Measurements from ENCODE around the gene RBM33.

GRCh38 chr7:155814316-155815276 lies 170.1 kb downstream of the RBM33 start:
- TF ChIP-seq ZBTB7A (tag by site-specific recombination; IDR thresholded peaks at IDR 0.05; ENCODE audit: low read depth) = no peak
- no peak for TF ChIP-seq CTCF (tag by site-specific recombination; IDR thresholded peaks at IDR 0.05)
- no peak for TF ChIP-seq ZNF169 (tag by site-specific recombination; IDR thresholded peaks at IDR 0.05)
- no peak for TF ChIP-seq HOXA7 (CRISPR knock-in tag; IDR thresholded peaks at IDR 0.05; ENCODE audit: borderline replicate concordance)
- TF ChIP-seq, protein P1, sequence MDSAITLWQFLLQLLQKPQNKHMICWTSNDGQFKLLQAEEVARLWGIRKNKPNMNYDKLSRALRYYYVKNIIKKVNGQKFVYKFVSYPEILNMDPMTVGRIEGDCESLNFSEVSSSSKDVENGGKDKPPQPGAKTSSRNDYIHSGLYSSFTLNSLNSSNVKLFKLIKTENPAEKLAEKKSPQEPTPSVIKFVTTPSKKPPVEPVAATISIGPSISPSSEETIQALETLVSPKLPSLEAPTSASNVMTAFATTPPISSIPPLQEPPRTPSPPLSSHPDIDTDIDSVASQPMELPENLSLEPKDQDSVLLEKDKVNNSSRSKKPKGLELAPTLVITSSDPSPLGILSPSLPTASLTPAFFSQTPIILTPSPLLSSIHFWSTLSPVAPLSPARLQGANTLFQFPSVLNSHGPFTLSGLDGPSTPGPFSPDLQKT (IDR thresholded peaks at IDR 0.05; ENCODE audit: borderline replicate concordance, low read depth, low read length) = no peak
- TF ChIP-seq, protein P2, sequence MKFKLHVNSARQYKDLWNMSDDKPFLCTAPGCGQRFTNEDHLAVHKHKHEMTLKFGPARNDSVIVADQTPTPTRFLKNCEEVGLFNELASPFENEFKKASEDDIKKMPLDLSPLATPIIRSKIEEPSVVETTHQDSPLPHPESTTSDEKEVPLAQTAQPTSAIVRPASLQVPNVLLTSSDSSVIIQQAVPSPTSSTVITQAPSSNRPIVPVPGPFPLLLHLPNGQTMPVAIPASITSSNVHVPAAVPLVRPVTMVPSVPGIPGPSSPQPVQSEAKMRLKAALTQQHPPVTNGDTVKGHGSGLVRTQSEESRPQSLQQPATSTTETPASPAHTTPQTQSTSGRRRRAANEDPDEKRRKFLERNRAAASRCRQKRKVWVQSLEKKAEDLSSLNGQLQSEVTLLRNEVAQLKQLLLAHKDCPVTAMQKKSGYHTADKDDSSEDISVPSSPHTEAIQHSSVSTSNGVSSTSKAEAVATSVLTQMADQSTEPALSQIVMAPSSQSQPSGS (tag by site-specific recombination; IDR thresholded peaks at IDR 0.05; ENCODE audit: low read depth) = no peak
- no peak for TF ChIP-seq ZBTB10 (tag by site-specific recombination; IDR thresholded peaks at IDR 0.05)
- no peak for TF ChIP-seq REPIN1 (tag by site-specific recombination; IDR thresholded peaks at IDR 0.05; ENCODE audit: low read depth)
- no peak for TF ChIP-seq ZNF707 (tag by site-specific recombination; IDR thresholded peaks at IDR 0.05)
- TF ChIP-seq GLIS1 (tag by site-specific recombination; IDR thresholded peaks at IDR 0.05) = no peak; the same call in 1 of the 2 replicates
